Endometrial microvascular endothelial cells (primary cell): ENCODE measurements around the gene TENM4. TPM values are rescaled to one million over a fixed set of nuclear protein-coding genes. Genes with fewer than 3 reads are reported as not detected.

ENCODE experiments used
- in situ Hi-C: cut with HindIII; loops from 2 replicates; pipeline ENCODE4 v1.10.0; 2017; ENCODE audit warnings: low sequenced_read_pairs, low pct_unique_long_range_greater_than_20kb; ENCODE audit errors: inconsistent ontology term
- total RNA-seq: library from RNA; depleted of rRNA; stranded (reverse); fragments of >200 nt; gene quantifications from one replicate; pipeline ENCODE4 v1.2.3, GENCODE V29; 2015; ENCODE audit errors: inconsistent ontology term

TENM4 gene
- total RNA-seq, 1 donor from 2014 or later: 1.4 TPM

DNA sequence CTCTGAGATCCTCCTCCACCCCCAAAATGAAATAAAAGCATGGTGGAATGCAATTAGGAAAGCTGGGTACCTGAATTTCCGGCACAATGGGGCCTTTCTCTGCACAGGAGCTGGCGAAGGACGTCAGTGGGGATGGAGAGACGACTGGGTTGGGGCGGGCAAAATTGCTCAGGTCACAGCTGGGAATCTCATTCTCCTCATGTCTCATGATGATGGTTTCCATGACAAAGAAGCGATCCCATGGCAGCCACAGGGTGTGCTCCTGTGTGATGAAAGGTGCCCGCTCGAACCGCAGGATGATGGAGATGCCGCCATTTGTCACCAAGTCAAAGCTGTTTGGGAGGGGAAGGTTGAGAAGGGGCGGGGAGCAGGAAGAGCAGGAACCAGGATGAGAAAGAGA is 708.6 kb downstream of the TENM4 start:
- in situ Hi-C loops: no loop called here

DNA sequence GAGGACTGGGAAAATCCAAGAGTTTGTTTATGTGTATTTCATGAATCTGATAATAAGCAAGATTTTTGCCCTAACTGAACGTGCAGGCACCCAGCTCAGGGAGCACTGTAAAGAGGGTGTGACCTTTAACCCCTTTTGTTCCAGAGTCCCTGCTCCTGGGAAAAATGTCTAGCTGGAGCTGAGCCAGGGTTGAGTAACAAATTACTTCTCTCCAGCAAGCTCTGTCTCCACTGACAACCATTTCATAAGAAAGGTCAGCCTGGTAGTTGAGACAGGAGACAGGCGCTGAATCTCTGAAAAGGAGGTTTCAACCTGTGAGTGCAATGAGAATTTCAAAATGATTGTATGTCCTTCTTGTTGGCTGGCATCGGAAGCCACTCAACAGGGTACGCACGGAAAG is 709.8 kb downstream of the TENM4 start:
- in situ Hi-C loops: no loop called here

DNA sequence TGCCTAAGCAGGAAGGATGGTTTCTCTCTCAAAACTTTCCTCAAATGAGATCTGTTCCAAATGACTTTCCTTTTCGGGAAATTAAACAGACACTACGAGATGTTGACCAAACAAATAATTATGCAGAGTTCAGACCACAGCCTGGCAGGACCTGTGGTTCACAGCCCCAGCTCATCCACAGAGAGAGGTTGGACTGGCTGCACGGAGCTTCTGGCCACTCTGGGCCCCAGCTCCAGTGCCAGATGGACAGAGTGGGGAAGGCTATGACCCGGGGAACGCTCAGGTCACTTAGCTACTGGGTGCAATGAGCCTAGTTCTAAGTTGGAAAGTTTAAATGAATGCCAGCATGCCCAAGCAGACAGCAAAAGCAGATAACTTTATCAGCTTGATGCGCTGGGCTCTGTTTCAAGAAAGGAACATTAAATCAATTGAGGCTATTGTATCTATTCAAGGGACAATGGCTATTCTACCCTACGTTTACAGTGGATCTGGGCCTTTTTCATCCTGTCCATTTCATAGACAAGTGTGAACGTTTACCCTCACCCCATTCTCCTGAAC is 710.5 kb downstream of the TENM4 start:
- in situ Hi-C loops: no loop called here

DNA sequence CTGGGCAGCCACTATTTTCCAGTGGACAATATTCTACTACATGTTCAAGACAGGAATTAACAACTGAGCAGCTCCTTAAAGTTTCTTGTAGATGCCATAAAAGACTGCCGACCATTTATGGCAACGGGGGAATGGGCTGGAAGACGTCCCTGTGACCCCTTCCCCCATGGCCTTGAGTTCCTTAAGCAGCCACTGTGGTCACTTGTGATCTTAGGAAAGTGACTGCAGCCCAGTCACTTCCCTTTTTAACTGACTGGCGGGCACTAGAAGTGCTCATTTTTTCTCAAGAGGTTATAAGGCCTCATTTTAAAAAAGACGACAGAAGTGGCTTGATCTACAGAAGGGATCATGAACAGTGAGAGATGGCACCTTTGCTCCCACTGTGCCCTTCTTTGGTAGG is 713.0 kb downstream of the TENM4 start:
- in situ Hi-C loops: no loop called here

DNA sequence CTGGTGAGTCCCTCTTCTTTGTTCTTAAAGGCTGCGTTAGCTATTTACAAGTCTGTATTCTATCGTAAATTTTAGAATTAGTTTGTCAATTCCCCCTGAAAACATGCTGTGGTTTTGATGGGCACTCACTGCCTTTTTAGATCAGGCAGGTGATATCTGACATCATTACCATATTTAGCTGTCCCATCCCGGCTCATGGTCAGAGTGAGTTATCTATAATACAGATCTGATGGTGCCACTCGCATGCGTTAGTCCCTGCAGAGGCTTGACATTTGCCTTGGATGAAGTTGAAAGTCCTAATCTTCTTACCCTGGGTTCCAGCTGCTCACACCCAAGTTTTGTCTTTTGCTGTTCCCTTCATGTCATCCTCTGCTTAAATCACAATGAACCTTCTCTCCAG is 715.6 kb downstream of the TENM4 start:
- in situ Hi-C loops: no loop called here

DNA sequence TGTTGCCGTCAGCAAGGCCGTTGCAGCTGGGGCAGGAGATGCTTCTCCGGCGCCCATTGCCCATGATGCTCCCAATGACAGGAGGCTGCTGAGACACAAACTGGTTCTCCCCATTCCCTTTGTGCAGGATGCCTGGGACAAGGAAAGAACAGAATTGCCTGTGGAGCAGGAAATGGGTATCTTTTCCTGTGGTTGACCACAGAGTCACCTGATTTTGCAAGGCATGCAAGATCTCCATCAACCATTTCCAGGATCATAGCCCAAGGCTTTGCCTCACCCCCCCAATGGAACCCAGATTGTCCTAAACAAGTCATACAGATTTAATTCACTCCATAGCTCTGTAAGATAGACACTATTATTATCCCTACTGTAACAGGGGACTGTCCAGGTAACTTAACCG is 718.0 kb downstream of the TENM4 start:
- in situ Hi-C loops: no loop called here

DNA sequence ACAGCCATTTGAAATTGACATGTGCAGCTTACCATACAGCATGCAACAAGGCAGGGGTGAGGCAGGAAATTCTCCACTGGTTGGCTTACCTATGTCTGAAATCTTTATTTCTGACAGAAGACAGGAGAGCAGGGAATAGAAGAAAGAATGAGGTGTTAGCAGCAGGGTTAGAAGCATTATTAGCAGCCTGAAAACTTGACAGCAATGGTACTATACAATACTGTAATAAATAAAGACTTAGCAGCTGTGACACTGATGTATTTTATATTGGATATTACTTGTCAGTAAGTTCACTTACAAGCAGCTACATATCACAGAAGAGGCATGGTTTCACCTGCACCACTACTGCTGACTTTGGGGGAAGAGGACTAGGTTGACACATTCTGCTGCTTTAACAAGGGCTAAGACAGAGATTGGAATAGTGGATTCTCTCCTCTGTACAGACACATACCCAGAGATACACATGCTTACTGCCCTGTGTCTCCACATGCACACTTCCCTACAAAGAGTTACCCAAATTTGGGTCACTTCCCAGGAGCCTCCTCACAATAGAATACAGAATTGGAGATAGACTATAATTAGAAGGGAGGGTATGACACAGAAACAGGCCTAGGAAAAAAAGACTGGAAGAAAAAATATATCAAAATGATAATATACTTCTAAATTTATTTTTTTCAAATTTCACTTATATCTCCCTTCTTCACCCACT is 720.4 kb downstream of the TENM4 start:
- in situ Hi-C loops: no loop called here

DNA sequence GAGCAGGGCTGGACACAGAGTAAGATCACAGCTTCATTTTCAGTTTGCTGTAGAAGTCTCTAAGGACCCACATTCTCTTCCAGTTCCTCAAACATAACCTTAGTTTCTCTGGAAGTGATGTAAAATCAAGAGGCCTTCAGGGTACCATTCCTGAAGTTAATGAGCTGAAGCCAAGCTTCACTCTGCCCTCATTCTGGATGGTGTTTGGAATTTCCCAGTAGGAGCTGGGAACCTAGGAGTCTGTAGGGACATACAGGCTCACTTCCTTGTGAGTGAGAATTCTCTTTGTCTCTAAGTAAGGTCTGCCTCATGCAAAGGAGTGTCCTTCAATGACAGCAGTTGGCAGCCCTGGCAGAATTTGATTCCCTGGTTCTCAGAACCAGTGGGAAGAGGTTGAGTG is 723.8 kb downstream of the TENM4 start:
- in situ Hi-C loops: no loop called here

DNA sequence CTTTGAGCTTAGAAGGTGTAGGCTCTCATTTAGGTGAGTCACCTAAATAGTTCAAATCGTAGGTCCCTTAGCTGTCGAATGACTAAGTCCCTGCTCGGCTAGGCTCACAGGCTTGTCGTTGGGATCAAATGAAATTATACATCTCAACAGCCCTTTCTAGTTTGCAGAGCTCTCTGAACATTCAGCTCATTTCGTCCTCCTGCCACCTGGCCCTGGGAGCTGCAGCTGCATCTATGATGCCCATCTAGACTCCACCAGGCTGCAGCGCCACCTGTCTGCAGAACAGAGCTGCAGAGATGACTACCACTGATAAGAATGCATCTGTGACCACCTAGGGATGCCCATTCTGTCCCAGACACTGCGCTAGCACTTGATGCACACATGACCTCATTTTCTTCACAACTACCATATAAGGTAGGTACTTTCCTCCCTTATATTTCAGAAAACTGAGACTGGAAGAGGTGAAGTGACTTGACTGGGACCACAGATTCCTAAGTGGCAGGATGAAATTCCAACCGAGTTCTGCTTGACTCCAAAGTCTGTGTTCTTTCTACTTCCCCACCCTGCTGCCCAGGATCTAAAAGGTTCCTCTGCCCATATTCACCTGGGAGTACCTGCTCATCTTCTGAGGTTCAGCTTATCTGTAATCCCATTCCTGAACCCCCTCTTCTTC is 725.1 kb downstream of the TENM4 start:
- in situ Hi-C loops: no loop called here

DNA sequence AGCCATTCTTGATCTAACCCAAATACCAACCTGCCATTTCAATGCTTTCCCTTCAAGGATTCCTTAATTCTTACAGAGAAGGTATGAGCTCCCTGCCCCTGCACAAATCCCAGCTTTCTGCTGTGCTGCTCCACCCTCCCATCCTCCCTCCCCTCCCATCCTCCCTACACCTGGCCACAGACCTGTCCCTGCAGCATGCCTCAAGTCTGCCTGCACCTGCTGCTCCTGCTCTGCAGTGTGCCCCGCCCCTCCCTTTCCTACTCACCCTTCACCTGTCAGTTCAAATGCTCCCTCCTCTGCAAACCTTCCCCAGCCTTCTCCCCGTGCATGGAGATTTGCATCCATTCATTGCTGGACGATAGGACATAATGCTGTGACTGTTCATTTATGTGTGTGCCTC is 726.3 kb downstream of the TENM4 start:
- in situ Hi-C loops: no loop called here

DNA sequence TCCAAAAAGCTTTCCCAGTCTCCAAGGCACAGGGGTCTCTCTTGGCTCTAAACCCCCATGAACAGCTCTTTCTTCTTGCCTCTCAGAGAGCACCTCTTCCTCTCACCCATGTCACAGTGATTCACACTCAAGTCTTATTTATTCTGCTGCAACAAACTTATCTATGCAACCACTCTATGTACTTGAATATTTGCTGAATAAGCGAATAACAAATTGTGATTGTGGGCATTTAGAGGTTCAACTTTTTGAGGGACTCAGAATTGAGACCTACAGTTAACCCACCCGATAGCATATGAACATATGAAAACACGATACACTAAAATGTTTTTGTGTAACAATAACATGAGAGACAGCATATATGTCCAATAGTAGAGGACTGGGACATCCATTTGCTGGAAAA is 729.1 kb downstream of the TENM4 start:
- in situ Hi-C loops: no loop called here

DNA sequence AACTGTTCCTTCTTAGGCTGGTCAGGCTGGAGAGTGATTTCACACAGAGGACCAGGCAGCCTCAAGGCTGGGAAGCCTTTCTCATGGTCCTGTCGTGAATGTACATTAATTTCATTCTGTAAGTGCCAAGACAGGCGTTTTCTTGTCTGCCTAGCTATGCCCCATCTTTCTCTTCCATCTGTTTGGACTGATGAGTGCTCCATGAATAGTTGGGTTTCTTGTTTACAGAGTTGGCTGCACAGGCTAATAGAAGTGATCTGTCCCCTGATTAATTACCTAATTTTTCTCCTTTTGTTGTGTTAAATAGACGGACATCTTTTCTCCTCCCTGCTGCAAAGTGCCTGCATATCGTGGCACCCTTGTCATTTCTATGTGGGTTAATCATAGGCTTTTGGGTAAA is 730.4 kb downstream of the TENM4 start:
- in situ Hi-C loops: no loop called here

DNA sequence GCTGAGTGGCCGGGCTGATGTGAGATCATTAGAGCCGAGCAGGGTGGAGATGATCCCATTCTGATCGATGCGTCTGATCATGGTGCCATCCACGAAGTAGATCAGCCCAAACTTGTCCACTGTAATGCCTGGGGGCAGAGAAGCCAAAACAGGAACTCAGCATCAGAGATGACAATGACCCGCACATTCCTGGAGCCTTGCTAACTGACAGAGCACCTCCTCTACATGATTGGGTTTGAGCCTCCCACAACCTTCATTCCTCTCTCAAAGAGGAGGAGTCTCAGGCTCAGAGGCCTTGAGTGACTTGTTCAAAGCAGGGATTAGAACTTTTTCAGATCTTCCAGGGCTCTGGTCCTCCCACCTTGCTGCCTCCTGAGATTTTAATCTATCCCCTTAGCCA is 732.4 kb downstream of the TENM4 start:
- in situ Hi-C loops: no loop called here

DNA sequence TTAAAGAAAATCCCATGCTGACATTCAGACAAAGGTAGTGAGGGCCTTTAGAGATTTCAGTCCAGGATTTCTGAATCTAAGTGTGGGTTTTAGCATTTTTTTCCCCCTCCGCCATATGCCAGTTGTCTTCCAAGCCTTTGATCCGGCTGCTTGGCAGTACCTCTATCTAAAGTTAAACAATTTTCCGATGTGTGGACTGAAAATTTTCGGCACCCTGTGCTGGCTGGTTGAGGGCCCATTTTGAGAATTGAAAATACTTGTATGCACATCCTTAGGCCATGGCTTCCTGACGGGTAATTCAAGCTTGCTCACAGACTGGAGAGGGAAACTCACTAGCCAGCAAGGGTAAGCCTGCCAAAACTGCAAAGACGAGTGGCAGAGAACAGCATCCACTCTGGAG is 734.3 kb downstream of the TENM4 start:
- in situ Hi-C loops: no loop called here

DNA sequence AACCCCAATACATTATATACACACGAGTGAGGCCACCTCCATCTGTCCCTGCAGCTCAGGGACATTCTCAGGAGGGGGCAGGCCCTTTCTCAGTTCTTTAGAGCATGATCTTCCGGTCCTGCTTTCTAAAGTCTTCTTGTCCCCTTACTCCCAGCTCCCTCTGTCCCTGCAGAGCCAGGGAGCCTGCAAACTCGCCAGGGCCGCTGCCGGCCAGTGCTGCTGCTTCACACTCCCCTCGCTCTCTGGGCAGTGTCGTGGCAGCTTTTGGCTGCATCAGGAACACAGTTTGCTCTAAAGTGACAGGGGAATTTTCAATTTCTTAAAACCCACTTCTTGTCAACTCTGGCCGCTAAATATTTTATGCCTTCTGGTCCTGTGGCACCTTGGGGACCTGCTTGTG is 736.0 kb downstream of the TENM4 start:
- in situ Hi-C loops: no loop called here

DNA sequence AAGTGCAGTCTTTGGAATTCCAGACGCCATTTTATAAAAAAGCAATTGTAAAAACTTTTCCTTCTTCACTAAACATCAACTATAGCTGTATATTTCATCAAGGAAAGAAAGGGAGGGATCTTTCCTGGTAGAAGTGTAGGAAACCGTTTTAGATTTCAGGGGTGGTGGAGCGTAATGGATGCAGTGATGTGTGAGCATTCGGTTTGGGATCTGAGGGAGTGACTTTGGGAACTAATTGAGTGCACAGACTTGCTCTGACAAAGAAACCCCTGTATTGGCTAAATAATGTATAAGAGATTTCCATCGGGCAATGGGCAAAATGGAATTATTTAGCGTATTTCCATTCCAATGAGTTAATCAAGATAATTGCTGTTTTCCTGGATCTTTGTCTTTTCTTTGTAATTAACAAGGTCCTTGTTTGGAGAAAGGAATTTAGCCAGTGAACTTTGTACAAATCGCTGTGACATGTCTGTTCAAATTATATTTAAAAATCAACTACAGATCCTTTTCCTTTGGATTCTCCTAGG is 741.2 kb downstream of the TENM4 start:
- in situ Hi-C loops: no loop called here

DNA sequence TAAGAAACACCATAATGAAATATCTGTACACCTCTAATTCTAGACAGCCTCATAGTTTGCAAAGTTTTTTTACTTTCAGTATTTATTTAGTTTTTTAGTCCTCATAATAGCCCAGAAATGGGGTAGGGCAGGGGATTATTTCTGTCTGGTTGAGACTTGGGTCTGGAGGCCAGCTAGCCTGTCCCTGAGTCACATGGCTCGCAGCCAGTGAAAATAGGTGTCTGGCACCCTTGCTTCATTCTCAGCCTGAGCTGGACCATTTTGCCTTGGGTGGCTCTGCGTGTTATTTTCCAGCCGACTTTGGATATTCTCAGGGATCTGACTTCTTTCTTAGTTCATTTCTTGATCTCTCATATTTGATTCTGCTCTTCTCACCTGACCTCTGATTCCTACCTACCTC is 742.2 kb downstream of the TENM4 start:
- in situ Hi-C loops: no loop called here

DNA sequence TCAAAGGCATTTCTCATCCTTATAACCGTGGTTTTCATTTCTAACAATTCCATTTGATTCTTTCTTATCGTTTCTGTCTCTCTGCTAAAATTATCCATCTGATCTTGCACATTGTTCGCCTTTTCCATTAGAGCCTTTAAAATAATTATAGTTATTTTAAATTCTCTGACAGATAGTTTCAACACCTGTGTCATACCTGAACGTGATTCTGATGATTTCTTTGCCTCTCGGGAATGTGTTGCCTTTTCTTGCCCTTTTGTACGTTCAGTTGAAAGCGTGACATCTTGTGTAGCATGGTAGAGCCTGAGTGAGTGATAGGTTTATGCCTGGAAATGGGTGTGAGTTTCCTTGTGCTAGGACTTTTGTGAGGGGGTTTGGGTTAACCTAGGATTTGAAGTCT is 744.7 kb downstream of the TENM4 start:
- in situ Hi-C loops: no loop called here

DNA sequence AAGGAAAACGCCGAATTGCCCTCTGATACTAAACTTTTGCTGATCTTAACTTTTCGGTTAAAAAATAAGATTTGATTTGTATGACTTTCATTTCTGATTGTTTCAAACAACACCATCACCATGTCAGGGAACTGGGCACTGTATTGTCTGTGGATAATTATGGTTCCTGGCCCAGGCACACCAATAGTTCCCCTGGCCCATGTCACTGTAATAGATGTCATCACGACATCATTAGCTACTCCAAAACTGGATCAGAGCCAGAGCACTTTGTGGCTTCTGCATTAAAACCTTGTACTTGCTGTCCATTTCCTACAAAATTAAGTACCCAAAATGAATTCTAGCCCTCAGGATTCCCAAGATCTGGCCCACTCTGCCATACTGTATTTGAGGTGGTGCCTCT is 746.7 kb downstream of the TENM4 start:
- in situ Hi-C loops: no loop called here

DNA sequence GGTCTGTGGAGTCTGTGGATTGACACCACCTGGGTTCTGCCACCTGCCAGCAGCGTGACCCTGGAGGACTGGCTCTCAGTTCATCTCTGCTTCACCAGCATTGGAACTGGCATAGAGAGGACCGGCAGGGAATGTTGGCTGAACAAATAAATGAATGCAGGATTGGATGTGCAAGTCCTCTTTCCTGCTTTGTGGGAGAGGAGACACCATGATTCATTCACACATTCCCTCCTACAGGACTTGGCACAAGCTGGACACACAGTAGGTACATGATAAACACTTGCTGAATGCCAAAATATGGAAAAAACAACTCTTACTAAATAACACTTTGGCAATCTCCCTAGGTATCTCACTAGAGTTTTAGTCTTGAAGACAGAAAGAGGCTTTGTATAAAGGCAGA is 749.6 kb downstream of the TENM4 start:
- in situ Hi-C loops: no loop called here
